BJ (cell line): Measurements from ENCODE around the gene KIR2DL1. TPM values are rescaled to one million over a fixed set of nuclear protein-coding genes. Genes with fewer than 3 reads are reported as not detected.
"Not testable (repeated sequence)": the region's sequence is repeated elsewhere in the genome, so short reads cannot be mapped to it uniquely, and the experiment has no call there.

Experiments
- CTCF ChIA-PET: fragments of 350-600 bp; formaldehyde crosslinking; extraction: SDS; loops from one replicate; lab custom pipeline; 2021; ENCODE audit warnings: antibody characterized with exemption, inconsistent platforms; lab: Yijun Ruan, JAX
- POLR2A ChIA-PET: fragments of 300-600 bp; sonication (Branson Sonifier 250); formaldehyde crosslinking; extraction: SDS; loops from one replicate; lab custom pipeline; 2021; ENCODE audit warnings: antibody characterized with exemption; lab: Charles Lee
- DNase-seq: peaks from one replicate; pipeline ENCODE4 v3.0.0-alpha.2; 2011; ENCODE audit warnings: low read depth
- H3K27me3 ChIP-seq: 2 replicates; pipeline ENCODE4 v1.6.0; 2011; ENCODE audit warnings: low read length; ENCODE audit not compliant: control insufficient read depth, insufficient read depth
- H3K36me3 ChIP-seq: 2 replicates; pipeline ENCODE4 v1.5.1; 2011; ENCODE audit warnings: low read length; ENCODE audit not compliant: control insufficient read depth, insufficient read depth
- H3K4me3 ChIP-seq: 2 replicates; pipeline ENCODE4 v1.5.1; 2011; ENCODE audit warnings: low read depth, mild to moderate bottlenecking, control low read depth, low read length
- polyA plus RNA-seq: library from polyadenylated mRNA; depleted of rRNA; stranded (reverse); fragments of >200 nt; gene quantifications from 2 replicates; pipeline ENCODE4 v1.2.3, GENCODE V29; 2011
- TF ChIP-seq, protein P1 (sequence below): IDR thresholded peaks from 2 replicates; pipeline ENCODE4 v1.5.1; 2011; ENCODE audit warnings: low read depth, mild to moderate bottlenecking, control low read depth, inconsistent platforms, low read length, moderate library complexity; ENCODE audit not compliant: insufficient read depth

Gene KIR2DL1
- polyA plus RNA-seq, 1 experiment = not detected

DNA sequence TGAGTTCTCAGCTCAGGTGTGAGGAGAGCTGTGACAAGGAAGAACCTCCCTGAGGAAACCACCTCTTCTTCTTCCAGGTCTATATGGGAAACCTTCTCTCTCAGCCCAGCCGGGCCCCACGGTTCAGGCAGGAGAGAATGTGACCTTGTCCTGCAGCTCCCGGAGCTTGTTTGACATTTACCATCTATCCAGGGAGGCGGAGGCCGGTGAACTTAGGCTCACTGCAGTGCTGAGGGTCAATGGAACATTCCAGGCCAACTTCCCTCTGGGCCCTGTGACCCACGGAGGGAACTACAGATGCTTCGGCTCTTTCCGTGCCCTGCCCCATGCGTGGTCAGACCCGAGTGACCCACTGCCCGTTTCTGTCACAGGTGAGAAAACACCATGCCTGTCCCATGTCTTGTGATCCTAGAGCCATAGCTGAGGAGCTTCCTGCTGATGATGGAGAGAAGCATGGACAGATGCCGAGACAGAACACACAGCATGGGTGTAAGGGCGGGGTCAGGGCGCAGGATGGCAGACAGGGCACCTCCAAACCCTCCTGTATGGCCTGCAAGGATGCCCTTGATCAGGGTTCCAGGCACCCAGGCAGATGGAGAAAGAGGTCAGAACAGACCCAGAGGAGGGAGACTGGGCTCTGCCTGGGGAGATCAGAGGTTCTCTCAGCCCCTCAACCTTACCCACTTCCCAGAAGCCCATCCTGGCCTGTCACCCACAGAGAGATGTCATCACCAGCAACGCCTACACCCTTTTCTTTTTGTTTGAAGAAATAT, 40.0 kb upstream of the KIR2DL1 start:
- ChIA-PET CTCF (no interaction called here), POLR2A (no interaction called here)
- Histone ChIP-seq H3K36me3 (no peaks in the 10 kb centered on the region), H3K4me3 (no peak overlapping the region), H3K27me3 (no peaks in the 10 kb centered on the region)
- TF ChIP-seq, protein P1, sequence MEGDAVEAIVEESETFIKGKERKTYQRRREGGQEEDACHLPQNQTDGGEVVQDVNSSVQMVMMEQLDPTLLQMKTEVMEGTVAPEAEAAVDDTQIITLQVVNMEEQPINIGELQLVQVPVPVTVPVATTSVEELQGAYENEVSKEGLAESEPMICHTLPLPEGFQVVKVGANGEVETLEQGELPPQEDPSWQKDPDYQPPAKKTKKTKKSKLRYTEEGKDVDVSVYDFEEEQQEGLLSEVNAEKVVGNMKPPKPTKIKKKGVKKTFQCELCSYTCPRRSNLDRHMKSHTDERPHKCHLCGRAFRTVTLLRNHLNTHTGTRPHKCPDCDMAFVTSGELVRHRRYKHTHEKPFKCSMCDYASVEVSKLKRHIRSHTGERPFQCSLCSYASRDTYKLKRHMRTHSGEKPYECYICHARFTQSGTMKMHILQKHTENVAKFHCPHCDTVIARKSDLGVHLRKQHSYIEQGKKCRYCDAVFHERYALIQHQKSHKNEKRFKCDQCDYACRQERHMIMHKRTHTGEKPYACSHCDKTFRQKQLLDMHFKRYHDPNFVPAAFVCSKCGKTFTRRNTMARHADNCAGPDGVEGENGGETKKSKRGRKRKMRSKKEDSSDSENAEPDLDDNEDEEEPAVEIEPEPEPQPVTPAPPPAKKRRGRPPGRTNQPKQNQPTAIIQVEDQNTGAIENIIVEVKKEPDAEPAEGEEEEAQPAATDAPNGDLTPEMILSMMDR = no peak
- no peak for DNase-seq

DNA sequence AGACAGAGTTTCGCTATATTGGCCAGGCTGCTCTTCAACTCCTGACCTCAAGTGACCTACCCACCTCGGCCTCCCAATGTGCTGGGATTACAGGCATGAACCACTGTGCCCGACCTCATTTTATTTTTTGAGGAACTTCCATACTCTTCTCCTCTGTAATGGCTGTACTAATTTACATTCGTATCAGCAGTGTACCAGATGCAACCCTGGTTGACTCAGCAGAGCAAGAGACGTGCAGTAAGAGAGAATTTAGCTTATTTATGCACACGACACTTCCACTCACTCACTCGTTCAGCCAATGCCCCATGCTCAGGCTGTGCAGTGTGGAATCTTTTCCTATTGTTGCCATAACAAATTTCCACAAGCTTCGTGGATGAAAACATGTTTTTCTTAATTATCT, 38.4 kb upstream of the KIR2DL1 start:
- no peaks in the 10 kb centered on the region for H3K27me3 ChIP-seq

DNA sequence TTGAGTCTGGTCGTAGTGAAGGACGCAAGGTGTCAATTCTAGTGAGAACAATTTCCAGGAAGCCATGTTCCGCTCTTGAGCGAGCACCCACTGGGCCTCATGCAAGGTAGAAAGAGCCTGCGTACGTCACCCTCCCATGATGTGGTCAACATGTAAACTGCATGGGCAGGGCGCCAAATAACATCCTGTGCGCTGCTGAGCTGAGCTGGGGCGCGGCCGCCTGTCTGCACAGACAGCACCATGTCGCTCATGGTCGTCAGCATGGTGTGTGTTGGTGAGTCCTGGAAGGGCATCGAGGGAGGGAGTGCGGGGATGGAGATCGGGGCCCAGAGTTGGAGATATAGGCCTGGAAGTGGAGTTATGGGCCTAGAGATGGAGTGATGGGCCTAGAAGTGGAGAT, 31.3 kb upstream of the KIR2DL1 start, which contains the start of gene KIR2DL3:
Gene KIR2DL3, plus strand, starts transcription at position 208 of the 400 bp plus-strand sequence. Its CDS starts 33 bp downstream, at position 241.
- H3K4me3 ChIP-seq, H3K36me3 ChIP-seq, DNase-seq, CTCF ChIA-PET, H3K27me3 ChIP-seq, POLR2A ChIA-PET: not testable (repeated sequence)

More for the DNA sequence above, 38.4 kb upstream of the KIR2DL1 start:
- ChIA-PET CTCF (no interaction called here), POLR2A (no interaction called here)
- H3K4me3 ChIP-seq = no peak overlapping the region
- TF ChIP-seq, protein P1 = no peak
- no peak for DNase-seq
- no peaks in the 10 kb centered on the region for H3K36me3 ChIP-seq

DNA sequence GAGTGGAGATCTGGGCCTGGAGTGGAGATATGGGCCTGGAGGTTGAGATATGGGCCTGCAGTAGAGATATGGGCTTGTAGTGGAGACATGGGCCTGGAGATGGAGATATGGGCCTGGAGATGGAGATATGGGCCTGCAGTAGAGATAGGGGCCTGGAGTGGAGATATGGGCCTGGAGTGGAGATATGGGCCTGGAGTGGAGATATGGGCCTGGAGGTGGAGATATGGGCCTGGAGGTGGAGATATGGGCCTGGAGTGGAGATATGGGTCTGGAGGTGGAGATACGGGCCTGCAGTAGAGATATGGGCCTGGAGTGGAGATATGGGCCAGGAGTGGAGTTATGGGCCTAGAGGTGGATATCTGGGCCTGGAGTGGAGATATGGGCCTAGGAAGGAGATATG, 30.9 kb upstream of the KIR2DL1 start:
- CTCF ChIA-PET = no interaction called here
- POLR2A ChIA-PET = no interaction called here
- DNase-seq = no peak
- no peaks in the 10 kb centered on the region for H3K36me3 ChIP-seq
- no peaks in the 10 kb centered on the region for H3K27me3 ChIP-seq
- no peak overlapping the region for H3K4me3 ChIP-seq
- TF ChIP-seq, protein P1 = no peak

DNA sequence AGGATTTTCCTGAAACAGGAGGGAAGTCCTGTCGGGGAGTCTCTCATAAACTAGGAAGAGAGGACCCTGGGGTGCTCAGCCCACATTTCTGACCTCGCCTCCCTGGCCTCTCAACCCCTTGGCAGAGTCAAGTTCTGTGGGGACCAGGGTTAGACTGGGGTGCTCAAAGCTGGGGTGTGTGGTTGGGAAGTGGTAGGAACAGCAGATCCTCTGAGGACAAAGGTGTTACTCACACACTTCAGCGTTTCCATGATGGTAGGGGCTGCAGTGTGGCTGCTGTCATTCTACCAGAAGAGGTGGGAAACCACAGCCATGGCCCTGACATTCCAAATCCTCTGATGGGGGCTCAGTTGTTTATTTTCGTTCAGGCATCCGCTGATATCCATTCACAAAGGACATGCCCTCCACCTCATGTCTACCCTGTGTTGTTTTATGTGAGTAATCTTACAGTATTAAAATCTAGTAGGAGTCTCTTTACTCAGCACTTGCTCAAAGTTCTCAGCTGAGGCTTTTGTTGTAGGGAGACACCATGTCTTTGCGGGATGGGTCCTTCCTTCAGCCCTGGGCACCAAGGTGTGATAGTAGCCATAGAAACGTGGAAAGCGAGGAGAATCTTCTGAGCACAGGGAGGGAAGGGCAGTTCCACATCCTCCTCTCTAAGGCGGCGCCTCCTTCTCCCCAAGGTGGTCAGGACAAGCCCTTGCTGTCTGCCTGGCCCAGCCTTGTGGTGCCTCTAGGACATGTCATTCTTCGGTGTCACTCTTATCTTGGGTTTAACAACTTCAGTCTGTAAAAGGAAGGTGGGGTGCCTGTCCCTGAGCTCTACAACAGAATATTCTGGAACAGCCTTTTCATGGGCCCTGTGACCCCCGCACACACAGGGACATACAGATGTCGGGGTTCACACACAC, 29.8 kb upstream of the KIR2DL1 start:
- ChIA-PET CTCF (no interaction called here), POLR2A (no interaction called here)
- Histone ChIP-seq H3K27me3 (no peaks in the 10 kb centered on the region), H3K4me3 (no peak overlapping the region), H3K36me3 (no peaks in the 10 kb centered on the region)
- TF ChIP-seq, protein P1 = no peak
- DNase-seq = no peak

DNA sequence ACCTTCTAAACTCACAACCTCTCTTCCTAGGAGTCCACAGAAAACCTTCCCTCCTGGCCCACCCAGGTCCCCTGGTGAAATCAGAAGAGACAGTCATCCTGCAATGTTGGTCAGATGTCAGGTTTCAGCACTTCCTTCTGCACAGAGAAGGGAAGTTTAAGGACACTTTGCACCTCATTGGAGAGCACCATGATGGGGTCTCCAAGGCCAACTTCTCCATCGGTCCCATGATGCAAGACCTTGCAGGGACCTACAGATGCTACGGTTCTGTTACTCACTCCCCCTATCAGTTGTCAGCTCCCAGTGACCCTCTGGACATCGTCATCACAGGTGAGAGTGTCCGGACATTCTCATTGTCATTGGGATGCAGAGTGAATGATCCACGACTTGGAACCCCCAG, 27.6 kb upstream of the KIR2DL1 start:
- H3K36me3 ChIP-seq, H3K4me3 ChIP-seq, DNase-seq, POLR2A ChIA-PET, H3K27me3 ChIP-seq, CTCF ChIA-PET: not testable (repeated sequence)

DNA sequence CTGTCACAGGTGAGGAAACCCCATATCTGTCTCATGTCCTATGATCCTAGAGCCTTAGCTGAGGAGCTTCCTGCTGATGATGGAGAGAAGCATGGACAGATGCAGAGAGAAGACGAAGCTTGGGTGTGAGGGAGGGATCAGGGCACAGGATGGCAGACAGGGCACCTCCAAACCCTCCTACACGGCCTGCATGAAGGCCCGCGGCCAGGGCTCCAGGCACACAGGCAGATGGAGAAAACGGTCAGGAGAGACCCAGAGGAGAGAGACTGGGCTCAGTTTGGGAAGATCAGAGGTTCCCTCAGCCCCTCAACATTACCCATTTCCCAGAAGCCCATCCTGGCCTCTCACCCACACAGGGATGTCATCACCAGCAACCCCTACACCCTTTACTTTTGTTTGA, 25.5 kb upstream of the KIR2DL1 start:
- CTCF ChIA-PET = not testable (repeated sequence)

DNA sequence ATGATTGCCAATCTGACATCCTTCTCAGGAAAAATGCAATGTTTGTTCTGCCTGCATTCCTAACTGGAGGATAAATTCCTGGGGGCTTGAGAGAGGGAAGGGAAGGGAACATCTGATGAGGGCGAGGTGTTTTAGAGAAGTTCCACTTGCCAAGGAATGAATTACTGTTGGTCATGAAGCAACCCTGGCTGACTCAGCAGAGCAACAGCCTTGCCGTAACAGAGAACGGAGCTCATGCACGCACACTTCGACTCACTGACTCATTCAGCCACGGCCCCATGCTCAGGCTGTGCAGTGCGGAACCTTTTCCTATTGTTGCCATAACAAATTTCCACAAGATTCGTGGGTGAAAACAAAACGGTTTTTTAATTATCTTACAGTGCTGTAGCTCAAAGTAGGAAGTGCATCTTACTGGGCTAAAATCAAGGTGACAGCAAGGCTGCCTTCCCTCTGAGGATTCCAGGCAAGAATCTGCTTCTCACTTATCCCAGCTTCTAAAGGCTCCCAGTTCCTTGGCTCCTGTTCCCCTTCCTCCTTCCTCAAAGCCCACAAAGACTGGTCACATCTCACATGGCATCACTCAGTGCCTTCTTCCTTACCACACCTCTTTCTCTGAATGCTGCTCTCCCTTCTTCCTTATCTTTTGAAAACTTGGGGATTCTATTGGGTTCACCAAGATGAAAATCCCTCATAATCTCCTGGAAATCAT, 21.8 kb upstream of the KIR2DL1 start:
- H3K36me3 ChIP-seq, H3K4me3 ChIP-seq, POLR2A ChIA-PET, DNase-seq, H3K27me3 ChIP-seq, CTCF ChIA-PET: not testable (repeated sequence)

More for the DNA sequence above, 25.5 kb upstream of the KIR2DL1 start:
- POLR2A ChIA-PET, H3K27me3 ChIP-seq, H3K4me3 ChIP-seq, DNase-seq, H3K36me3 ChIP-seq: not testable (repeated sequence)
